ENCODE data around the gene RPS6KA2.

Gene RPS6KA2

DNA sequence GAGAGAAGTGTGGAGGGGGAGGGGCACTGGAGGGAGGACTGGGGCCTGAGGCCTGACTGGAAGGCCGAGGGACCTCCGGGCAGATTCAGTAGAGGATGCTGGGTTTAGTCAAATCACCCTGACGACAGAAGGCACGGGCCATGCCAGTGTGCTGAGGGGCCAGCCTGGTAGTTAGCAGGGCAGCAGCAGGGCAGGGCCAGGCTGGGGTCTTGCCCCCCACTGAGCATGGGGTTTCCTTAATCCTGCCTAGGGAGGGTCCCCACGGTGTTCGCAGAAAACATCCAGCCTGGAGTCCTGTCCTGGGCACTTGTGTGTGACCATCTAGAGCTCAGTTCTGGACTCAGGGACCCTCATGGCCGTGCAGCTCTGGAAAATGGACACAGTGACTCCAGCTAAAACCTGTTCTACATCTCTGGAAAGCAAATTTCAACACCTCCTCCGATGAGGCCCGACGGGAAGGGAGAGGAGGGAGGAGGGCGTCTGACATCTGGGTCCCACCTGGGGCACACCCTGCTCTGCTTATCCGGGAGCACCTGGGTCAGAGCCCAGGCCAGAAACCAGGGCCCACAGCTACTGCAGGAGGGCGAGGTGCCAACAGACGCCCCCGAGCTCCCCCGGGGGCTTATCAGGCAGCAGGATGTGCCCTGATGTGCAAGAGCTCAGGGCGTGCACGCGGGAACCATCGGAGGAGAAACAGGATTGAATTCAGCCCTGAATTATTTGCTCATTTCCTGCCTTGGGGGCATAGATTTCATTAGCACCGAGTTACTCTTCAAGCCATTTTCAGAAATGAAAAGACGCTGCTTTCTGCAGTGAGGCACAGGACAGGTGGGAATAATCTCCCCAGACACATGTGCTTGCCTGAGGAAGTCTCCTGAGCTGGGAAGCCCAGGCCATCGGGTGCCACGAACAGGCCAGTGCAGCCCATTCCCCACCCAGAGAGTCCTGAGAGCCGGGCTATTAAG lies 166.3 kb downstream of the RPS6KA2 start:
- no peak for FAIRE-seq

DNA sequence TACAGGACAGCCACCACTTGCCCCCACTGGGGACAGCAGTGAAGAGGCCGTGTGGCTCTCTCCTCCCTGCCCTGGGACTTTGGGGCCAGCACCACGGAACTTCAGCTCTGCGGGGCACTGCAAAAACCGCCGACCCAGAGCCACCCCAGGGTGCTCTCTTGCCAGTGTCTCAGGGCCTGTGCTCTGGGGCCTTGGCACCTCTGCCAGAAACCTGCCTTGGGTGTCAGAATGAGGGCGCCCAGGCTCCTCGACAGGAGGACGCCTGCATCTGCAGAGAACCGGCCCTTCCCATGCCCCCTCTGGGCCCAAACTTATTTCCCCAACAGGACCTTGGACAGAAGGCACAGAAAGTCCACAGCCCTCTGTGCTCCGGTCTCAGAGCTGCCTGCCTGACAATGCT lies 167.1 kb downstream of the RPS6KA2 start:
- no peak for FAIRE-seq

DNA sequence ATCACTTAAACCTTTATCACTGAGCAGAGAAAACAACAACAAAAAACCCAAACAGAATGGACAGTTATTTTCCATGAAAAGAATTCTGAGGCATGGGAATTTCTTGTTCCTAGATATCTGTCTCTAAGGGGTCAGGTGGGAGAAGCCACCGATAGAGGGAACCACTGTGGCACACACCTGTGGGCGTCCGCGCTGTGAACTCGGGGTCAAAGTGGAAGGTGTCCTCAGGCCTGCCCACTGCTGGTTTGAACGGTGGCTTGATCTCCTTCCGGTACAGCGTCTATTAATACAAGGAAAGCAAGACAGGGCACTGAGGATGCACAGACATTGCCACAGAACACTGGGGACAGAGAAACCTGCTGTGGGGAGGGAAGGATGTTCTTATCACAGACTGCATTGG lies 167.8 kb downstream of the RPS6KA2 start:
- FAIRE-seq: no peak

DNA sequence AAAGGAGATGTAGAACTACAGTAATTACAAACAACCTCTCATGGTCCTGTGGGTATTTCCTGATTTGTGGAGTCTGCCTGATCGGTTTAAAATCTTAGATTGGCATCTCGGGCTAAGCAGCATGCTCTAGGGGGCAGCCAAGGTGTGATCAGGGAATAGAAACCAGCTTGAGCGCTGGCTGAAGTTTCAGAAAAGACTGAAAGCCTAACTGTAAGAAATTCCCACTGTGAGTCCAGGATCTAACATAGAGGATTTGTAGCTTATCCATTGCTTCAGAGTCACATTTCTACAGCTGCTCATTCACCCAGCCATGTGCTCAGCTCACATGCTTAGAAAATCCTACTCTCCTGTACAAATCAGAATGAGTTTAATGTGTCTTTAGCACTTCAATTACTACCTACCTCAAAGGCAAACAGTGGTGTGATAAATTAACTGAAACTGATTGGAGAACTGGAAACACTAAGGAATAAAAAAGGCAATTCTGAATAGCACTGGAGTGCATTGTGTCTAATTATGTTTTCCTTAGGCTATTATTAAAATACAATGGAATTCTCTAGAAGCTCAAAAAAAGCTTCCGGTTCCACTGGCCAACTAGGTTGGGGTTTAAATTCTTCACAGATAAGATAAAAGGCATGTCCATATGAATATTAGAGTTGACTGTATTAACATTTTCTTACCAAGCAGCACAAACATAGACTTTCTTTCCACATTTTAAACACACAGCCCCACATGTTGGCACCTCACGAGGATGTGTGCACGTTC lies 170.5 kb downstream of the RPS6KA2 start:
- no peak for FAIRE-seq

DNA sequence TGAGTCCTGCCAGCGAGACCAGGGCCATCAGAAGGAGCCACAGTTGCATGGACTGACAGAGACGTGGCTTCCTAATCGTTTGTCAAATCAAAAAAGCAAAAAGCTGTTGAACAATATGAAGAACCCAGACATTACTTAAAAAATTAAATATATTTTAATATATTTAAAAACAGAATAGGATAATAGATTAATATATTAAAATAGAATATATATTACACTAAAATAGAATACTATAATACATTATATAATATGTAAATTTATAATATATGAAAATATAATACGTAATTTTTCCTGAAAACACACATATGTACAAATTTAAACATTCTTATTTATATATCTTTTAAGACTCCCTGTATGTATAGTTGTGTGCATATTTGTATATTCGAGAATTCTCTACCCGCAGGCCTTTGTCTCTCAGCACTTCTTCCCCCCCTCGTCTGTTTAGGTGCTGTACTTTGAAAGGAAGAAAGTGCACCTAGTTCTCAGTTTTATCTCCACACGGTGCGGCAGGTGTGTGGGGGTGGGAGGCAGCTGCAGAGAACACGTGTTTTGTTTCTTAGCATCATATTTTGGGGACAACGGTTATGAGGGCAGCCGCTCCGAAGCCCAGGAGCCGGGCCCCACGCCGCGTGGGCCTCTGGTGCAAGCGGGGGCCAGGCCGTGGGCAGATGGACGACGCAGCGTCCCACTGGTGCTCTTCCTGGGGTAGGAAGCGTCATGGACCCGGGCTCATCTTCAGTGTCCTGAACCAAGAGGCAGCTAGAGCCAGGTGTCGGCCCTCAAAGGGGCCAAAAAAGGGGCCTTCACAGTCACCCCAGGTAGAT lies 172.1 kb downstream of the RPS6KA2 start:
- peak; percentile 53 for FAIRE-seq

DNA sequence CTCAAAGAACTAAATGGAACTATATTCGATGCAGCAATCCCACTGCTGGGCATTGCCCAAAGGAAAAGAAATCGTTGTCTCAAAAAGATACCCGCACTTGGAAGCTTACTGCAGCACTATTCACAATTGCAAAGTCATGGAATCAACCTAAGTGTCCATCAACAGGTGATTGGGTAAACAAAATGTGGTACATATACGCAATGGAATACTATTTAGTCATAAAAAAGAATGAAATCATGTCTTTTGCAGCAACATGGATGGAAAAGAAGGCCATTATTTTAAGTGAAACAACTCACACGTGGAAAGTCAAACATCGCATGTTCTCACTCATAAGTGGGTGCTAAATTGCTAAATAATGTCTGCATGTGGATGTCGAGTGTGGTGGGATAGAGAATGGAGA lies 173.4 kb downstream of the RPS6KA2 start:
- FAIRE-seq: no peak

DNA sequence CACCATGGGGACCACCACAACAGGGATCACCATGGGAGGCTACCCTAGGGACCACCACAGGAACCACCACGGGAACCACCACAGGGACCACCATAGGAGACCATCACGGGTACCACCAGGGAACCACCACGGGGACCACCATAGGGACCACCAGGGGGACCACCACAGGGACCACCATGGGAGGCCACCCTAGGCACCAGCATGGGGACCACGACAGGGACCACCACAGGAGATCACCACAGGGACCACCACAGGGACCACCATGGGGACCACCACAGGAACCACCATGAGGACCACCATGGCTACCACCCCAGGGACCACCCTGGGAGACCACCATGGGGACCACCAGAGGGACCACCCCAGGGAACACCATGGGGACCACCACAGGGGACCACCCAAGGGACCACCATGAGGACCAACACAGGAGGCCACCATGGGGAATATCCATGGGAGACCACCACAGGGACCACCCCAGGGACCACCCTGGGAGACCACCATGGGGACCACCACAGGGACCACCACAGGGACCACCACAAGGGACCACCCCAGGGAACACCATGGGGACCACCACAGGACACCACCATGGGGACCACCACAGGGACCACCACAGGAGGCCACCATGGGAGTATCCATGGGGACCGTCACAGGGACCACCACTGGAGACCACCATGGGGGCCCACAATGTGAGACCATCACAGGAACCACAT lies 176.7 kb downstream of the RPS6KA2 start:
- FAIRE-seq: no peak

DNA sequence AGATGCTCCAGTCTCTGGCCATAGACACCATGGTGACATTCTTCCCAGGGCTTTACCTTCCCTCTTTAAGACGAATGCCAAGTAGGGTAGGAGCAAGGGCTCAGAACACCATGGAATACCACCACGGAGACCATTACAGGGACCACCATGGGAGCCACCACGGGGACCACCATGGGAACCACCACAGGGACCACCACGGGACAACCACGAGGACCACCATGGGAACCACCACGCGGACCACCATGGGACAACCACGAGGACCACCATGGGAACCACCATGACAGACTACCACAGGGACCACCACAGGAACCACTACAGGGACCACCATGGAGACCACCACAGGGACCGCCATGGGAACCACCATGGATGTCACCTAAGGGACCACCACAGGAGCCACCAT lies 177.4 kb downstream of the RPS6KA2 start:
- no peak for FAIRE-seq

DNA sequence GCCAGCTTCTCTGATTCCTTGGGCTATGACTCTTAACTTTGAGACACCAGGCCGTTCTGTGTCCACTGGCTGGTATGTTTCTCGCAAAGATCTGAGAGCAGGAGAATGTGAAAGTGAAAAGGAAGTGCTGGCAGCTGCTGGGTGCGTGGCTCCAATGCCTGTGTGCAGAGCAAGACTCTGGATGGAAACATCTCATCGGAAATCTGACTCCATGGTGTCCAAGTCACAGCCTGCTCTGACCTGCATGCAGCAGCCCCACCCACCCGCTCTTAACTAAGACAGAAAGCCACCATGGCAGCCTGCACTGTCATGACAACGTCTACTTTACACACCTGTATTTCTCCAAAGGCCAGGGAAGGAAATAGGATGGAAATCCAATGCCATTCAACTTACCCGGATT lies 178.0 kb downstream of the RPS6KA2 start:
- FAIRE-seq: no peak

DNA sequence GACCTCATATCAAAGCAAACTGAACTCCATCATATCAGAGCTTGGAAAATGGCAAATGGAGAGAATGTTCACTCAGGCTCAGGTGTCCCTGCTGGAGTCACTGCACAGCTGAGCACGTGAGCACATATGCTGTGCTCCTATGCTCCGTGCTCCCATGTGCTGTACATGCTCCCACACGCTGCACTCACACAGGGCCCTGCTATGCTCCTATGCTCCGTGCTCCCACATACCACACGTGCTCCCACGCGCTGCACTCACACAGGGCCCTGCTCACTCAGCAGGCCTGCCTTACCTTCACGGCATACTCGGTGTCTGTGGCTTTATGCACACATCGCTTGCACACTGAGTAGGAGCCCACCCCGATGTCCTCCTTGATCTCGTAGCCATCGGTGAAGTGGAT lies 178.6 kb downstream of the RPS6KA2 start:
- no peak for FAIRE-seq

DNA sequence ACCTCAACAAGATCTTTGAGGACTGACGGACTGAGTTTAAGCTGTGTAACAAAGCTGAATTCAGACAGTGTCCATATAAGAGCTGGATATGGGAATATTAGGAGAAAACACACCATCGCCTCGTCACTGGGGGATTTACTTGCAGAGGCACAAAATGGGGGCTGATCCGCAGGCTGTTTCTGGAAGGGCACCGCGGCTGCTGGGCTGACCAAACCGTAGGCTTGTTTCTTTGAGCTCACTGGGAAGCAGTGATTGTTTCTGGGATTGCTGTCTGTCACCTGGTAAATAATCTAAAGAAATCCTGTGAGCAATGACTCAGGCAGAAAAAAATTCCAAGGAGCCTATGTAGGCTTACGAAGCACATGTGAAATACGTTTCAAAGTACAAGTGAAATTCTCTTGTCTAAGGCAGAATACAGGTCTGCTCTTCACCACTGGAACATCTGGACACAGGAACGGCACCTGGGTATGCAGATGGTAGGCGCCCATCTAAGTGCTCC lies 180.4 kb downstream of the RPS6KA2 start:
- no peak for FAIRE-seq

DNA sequence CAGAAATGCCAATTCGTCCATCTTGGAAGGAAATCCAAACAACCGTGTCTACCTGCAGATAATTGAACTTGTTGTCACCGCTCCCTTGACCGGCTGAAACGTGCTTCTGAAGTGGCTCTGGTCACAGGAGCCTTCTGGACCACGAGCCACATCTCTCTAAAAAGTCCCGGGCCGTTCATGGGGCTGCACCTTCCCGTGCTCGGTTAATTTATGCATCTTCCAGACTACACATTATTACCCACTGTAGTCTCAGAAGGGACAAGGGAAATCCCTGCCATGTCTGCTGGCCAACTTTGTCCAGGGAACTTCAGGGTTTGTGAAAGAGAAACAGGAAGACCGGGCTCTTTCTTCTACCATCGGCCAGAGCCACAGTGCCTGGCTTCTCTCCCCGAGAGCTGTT lies 180.9 kb downstream of the RPS6KA2 start:
- FAIRE-seq: no peak

DNA sequence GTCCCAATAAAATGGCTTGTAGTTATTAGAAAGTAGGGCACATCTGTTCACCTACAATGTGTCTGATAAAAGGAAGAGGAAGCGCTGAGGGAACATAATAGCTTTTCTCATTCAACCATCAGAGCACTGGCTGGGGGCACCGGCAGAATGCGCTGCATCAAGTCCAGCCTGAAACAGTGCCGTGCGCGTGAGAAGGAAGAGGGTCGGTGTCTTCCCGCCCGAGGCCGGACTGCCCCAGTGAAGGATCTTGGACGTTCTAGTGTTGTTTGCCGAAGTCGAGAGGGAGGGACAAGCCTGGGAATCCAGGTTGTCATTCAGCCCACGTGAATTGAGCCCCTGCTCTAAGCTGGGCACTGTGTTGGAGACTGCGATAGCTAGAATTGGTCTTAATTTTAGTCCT lies 182.6 kb downstream of the RPS6KA2 start:
- FAIRE-seq: no peak

DNA sequence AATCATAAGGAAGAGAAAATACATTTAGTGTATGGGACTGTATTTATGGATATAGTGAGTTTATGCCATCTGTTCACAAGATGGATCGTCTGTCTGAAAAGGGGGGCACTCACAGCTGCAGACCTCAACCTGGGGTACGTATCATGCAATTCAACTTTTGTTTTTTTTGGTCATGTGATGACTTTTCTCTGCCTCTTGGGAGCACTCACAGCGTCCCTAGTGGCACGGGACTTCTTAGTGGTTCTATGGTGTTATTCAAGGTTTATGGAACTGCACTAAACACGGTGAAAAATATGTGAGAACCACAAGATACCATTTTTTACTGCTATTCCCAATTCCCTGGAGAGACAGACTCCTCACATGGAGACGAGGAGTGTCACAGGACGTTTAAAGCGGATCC lies 183.9 kb downstream of the RPS6KA2 start:
- no peak for FAIRE-seq

DNA sequence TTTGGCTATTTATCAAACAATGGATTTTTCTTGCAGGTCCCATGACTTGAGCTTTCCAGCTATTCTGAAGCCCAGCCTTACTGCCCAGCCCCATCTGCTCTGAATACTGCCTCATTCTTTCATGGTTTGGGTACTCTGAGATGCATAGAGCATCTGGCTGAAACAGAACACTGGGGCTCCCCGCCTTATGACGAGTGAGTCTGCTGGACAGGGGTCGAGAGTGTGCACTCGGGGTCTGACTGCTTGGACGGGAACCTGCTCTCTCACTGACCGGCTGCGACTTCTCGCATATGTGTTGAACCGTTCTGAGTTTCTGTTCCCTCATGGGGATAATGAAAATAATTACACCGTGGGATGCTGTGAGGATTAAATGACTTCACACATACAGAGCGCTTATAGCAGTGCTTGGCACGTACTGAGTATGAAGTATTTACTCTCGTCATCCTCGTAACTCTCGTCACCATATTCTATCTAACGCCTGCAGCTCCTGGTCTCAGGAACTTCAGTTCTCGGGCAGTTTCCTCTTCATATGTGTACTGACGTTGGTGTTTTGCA lies 184.8 kb downstream of the RPS6KA2 start:
- FAIRE-seq: no peak

DNA sequence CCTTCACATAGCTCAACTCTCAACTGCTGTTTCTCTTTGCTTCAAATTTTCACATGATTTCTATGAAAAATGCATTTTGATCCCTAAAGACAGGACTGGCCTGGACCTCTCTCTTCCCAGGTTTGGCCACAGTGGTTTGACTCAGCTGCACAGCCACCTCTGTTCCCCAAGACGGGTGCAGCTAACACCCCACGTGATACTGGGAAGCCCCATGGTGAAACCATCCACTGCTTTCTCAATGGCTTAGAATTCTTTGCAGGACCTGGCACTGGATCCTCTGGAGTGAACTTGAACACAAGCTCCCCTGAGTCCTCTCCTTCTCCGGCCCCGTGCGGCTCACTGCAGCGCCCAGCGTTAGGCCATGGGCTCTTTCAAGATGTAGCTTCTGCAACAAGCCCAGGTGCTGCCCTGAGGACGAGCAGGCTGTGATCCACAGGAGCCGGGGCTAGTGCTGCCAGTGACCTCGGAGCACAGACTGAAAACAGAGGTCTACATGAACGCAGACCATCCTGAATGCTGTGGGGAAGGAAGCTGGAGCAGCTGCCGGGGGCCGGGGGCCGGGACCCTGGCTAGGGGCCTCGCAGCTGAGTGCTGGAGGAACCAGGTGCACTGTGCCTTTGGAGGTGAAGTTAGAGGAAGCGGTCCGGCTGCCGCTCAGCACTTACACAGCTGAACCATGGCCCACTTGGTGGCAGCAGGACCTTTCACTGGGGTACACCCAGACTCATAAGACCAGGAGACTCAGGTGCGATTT lies 185.5 kb downstream of the RPS6KA2 start:
- no peak for FAIRE-seq

DNA sequence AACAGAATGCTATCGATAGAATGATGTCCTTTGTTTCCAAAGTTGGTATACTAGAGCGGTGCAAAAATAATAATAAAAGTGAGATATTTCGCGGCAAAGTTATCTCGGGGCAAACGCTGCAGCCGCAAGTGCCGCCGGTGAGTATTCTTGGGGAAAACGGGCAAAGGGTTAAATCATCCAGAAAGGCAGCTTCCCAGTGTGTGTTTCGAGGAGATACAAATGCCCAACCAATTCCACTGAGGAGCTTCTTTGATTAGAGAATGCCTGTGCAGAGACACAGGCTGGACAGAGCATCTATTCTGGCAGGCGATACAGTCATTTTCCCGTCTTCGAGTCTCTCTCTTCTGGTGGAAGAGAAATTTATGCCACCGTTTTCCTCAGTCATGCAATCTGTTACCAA lies 186.3 kb downstream of the RPS6KA2 start:
- no peak for FAIRE-seq

DNA sequence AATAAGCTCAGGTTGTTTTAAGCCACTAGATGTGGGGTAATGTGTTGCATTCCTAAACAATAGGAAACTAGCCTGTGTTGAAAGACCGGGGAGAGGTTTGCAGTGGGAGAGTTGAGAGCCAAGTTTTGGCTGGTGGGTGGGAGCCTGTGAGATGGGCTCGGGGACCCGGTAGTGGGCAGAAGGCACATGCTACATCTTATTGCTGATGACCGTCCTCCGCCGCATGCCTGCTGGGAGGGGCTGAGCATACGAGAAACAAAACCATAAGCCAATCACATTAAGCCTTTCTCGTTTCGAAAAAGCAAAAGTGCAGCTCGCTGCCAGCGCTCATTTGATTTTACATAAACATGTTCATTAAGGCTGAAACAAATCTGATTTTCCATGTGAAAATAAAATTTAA lies 186.9 kb downstream of the RPS6KA2 start:
- FAIRE-seq: no peak

DNA sequence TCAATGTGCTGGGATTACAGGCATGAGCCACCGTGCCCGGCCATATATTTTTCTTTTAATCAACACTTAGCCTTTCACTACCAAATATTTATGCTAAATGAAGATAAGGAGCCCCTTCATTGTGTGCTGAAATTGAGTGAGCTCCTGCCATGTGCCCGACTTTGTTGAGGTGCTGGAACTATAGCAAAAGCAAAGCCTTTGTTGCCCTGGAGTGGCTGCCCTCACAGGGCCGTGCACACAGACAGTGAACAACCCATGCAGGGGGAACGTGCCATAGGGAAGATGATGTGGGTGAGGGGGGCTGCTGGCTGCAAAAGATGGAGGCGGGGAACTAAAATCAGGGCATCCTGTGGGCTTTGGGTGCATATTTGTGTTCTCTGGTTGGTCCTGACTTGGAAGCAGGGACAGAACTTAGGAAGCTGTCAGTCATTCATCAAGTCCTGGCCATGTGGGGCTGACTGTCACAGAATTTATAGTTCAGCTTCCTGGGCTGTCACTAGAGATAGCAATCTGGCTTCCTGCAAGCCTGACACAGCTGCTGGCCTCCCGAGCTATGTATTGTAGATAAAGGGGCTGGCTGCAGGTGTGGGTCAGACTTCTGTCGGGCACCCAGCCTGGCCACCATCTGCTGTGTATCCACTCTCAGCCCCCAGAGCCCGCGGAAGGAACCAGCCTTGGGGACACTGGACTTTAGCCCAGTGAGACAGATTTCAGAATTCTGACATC lies 187.5 kb downstream of the RPS6KA2 start:
- FAIRE-seq: no peak

DNA sequence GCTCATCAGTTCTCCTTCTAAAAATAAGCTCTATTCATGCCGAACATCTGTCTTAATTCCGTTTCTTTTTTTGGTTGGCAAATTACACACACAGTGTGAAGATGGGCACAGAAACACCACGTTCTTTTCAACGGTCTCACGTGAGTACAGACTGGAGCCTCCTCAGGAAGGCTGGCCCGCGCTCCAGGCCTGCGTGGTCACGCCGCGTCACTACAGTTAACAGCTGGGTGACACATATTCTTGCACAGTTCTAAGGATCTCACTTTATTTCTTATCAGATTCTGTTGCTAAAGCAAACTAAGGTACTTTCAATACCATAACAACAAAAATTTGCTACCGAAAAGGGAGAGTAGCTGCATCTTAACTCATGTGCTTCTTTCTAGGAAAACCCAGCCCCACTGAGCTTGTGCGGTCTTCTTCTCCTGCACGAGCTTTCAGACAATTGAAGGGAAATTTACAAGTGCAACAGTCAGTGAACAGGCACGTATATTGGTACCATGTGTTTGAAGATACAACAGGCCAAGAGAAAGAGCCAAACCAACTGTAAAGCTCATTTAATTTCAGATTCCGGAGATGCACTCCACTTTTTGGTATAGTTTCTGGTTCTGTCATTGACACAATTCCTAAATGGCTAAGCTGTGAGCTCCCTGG lies 188.7 kb downstream of the RPS6KA2 start:
- no peak for FAIRE-seq
